Left lung (tissue), 10 donors: ENCODE data around the gene EPHA2. TPM values are rescaled to one million over a fixed set of nuclear protein-coding genes. Genes with fewer than 3 reads are reported as not detected.

Experiments
- ATAC-seq: fragments of 200-7000 bp; cut with Tn5 transposase; one replicate; pipeline ENCODE4 v1.9.1; 2020; ENCODE audit warnings: moderate library complexity
- DNase-seq, 4 donors: peaks; one replicate each; pipeline ENCODE4 v3.0.0-alpha.2; 2013 to 2020
- H3K27ac ChIP-seq, 2 donors: fragments of 200-600 bp; sonication (generic) in 1 of 2; one replicate each; pipeline versions ENCODE4 v1.5.0 to v1.8.0; 2020 to 2021
- H3K27me3 ChIP-seq, 2 donors: fragments of 200-600 bp; sonication (generic) in 1 of 2; one replicate each; pipeline versions ENCODE4 v1.5.0 to v1.8.0; 2020 to 2021
- H3K36me3 ChIP-seq, 2 donors: fragments of 200-600 bp; sonication (generic) in 1 of 2; one replicate each; pipeline versions ENCODE4 v1.5.0 to v1.8.0; 2020 to 2021
- H3K4me1 ChIP-seq, 2 donors: fragments of 200-600 bp; one replicate each; pipeline ENCODE4 v1.8.0; 2021
- H3K4me3 ChIP-seq, 2 donors: fragments of 200-600 bp; sonication (generic) in 1 of 2; one replicate each; pipeline versions ENCODE4 v1.5.0 to v1.8.0; 2020 to 2021; ENCODE audit warnings: mild to moderate bottlenecking in 1 of 2
- H3K9me3 ChIP-seq, 2 donors: fragments of 200-600 bp; sonication (generic) in 1 of 2; one replicate each; pipeline versions ENCODE4 v1.5.0 to v1.8.0; 2020 to 2021
- intact Hi-C, 2 donors: fragments of 100-400 bp; cut with DNase I; formaldehyde crosslinking; loops; one replicate each; pipeline versions ENCODE4 v1.11.2 to v1.14.2; 2022
- polyA plus RNA-seq, 6 donors: library from polyadenylated mRNA; unstranded; fragments of 120-200 nt; gene quantifications; one replicate each; pipeline ENCODE4 v1.2.1, GENCODE V29; 2013; ENCODE audit not compliant: insufficient read length in 6 of 6
- total RNA-seq, 2 donors: library from RNA; stranded (reverse); fragmentation: NEBNext Ultra II Directional; extraction: Animal tissue kit (Norgen Biotek cat#: 25700); gene quantifications; one replicate each; pipeline ENCODE4 v1.2.1, GENCODE V29; 2021
- TF ChIP-seq, protein P1 (sequence below), 2 donors: fragments of 200-600 bp; sonication (generic) in 1 of 2; IDR thresholded peaks; one replicate each; pipeline versions ENCODE4 v1.5.0 to v1.8.0; 2021; ENCODE audit warnings: antibody characterized with exemption in 2 of 2
- donor health status: DM: no; HTN: yes; CAD: no.
- donor health status: DM: no; HTN: no; CAD: no.

Gene EPHA2
- total and polyA plus RNA-seq, 8 donors, result 12.6 to 62.6 (median 33.9) TPM

DNA sequence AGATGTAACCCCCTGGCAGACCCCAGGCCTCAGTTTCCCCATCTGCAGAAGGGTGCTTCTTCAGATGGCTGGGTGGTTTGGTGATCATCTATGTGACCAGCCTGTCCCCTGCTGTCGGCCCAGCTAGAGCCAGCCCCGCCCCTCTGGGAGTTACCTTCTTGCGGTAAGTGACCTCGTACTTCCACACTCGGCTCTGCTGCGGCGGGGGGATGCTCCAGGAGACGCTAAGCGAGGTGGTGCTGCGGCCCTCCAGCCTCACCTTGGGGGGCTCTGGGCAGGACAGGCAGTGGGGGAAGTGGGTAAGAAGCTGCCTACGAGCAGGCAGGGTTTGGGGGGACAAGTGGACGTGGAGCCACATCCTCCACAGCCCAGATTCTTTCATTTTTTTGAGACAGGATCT lies 20.4 kb downstream of the EPHA2 start:
- TF ChIP-seq, protein P1, sequence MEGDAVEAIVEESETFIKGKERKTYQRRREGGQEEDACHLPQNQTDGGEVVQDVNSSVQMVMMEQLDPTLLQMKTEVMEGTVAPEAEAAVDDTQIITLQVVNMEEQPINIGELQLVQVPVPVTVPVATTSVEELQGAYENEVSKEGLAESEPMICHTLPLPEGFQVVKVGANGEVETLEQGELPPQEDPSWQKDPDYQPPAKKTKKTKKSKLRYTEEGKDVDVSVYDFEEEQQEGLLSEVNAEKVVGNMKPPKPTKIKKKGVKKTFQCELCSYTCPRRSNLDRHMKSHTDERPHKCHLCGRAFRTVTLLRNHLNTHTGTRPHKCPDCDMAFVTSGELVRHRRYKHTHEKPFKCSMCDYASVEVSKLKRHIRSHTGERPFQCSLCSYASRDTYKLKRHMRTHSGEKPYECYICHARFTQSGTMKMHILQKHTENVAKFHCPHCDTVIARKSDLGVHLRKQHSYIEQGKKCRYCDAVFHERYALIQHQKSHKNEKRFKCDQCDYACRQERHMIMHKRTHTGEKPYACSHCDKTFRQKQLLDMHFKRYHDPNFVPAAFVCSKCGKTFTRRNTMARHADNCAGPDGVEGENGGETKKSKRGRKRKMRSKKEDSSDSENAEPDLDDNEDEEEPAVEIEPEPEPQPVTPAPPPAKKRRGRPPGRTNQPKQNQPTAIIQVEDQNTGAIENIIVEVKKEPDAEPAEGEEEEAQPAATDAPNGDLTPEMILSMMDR (IDR thresholded peaks at IDR 0.05), result no peak
- H3K27ac ChIP-seq, result no peak overlapping the region
- peaks cover 14 to 22% of the 10 kb centered on the region in 2 donors for H3K4me1 ChIP-seq
- no peaks in the 10 kb centered on the region for H3K27me3 ChIP-seq
- no peak overlapping the region for H3K4me3 ChIP-seq
- DNase-seq, result no peak
- intact Hi-C loops, result no loop called here
- peaks cover 0 to 67% of the 10 kb centered on the region in 2 donors for H3K36me3 ChIP-seq
- H3K9me3 ChIP-seq, result no peaks in the 10 kb centered on the region
- no peak for ATAC-seq

DNA sequence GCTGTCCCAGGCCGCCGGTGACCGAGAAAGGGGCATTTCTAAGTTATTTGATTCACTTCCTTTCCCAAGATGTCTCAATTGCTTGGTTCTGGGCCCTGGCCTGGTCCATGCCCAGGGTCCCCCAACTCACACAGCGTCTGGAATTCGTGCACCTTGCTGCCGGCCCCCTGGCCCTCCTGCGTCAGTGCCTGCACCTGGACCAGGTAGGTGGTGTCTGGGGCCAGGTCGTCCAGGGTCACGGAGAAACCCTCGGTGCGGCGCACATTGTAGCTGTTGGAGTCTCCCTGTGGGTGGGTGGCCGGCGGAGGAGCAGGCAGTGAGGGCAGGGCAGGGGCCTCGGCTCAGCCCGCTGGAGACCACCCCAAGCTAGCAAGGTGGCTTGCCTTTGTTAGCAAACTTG lies 21.0 kb downstream of the EPHA2 start:
- no peaks in the 10 kb centered on the region for H3K27me3 ChIP-seq
- DNase-seq, result no peak
- ATAC-seq, result no peak
- no peak overlapping the region for H3K27ac ChIP-seq
- TF ChIP-seq, protein P1 (IDR thresholded peaks at IDR 0.05), result no peak
- H3K4me1 ChIP-seq, result peaks cover 8 to 16% of the 10 kb centered on the region in 2 donors
- intact Hi-C loops, result no loop called here
- no peaks in the 10 kb centered on the region for H3K9me3 ChIP-seq
- peaks cover 0 to 73% of the 10 kb centered on the region in 2 donors for H3K36me3 ChIP-seq
- no peak overlapping the region for H3K4me3 ChIP-seq

DNA sequence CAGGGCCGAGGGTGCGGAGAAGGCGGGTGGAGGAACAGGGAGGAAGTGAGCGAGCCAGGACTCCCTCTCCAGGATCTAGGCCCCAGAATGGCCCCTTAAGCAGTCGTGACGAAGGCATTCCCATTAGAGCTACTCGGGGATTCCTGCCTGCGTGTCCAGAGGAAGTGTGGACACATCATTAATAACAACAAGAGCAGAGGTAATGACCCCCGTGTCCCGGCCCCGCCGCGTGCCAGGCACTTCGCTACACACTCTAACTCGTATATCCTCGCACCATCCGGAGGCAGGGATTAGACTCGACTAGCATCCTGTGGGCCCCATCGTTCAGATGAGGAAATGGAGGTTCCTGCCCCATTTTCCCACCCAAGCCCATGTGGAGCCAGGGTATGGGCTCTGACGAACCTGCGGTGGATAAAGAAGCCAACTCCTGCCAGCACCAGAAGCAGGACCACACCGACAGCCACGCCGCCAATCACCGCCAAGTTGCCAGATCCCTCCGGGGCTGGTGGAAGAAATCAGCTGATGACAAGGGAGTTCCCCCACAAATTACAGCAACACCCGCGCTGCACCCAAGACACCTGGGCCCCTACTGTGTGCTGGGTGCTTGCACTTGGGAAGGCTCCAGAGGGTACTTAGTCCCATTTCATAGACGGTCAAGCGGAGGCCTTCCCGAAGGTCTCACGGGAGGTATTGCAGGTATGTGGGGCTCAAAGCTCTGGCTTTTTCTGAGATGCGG lies 21.6 kb downstream of the EPHA2 start:
- TF ChIP-seq, protein P1 (IDR thresholded peaks at IDR 0.05), result no peak
- Histone ChIP-seq H3K4me3 (no peak overlapping the region), H3K4me1 (peaks cover 2 to 9% of the 10 kb centered on the region in 2 donors), H3K36me3 (peaks cover 0 to 79% of the 10 kb centered on the region in 2 donors), H3K27ac (no peak overlapping the region), H3K27me3 (no peaks in the 10 kb centered on the region), H3K9me3 (no peaks in the 10 kb centered on the region)
- DNase-seq, result no peak
- intact Hi-C loops, result no loop called here
- ATAC-seq, result no peak

- DNase-seq (no peak), ATAC-seq (no peak)
- Histone ChIP-seq H3K9me3 (no peaks in the 10 kb centered on the region), H3K27me3 (no peaks in the 10 kb centered on the region), H3K4me1 (no peaks in the 10 kb centered on the region), H3K4me3 (no peak overlapping the region), H3K36me3 (peaks cover 0 to 89% of the 10 kb centered on the region in 2 donors), H3K27ac (no peak overlapping the region)
- TF ChIP-seq, protein P1 (IDR thresholded peaks at IDR 0.05), result no peak
- intact Hi-C loops, result no loop called here
Observed at GRCh38 chr1:16133007-16133961, 22.6 kb downstream of the EPHA2 start.

DNA sequence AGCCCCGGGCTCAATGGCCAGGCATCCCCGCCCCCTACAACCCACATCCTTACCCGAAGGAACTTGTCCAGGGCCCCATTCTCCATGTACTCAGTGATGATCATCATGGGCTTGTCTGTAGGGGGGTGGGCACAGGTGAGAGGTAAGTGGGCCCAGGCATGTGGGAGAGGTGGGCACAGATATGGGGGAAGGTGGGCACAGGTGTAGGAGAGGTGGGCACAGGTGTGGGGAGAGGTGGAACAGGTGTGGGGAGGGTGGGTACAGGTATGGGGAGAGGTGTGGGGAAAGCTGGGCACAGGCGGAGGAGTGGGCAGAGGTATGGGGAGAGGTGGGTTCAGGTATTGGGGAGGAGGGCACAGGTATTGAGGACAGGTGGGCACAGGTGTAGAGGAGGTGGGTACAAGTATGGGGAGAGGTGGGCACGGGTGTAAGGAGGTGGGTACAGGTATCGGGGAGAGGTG lies 23.5 kb downstream of the EPHA2 start:
- no peaks in the 10 kb centered on the region for H3K4me1 ChIP-seq
- H3K4me3 ChIP-seq, result no peak overlapping the region
- H3K36me3 ChIP-seq, result peaks cover 0 to 89% of the 10 kb centered on the region in 2 donors
- H3K27ac ChIP-seq, result no peak overlapping the region
- TF ChIP-seq, protein P1 (IDR thresholded peaks at IDR 0.05), result no peak
- intact Hi-C loops, result no loop called here
- no peaks in the 10 kb centered on the region for H3K9me3 ChIP-seq
- no peak for ATAC-seq
- H3K27me3 ChIP-seq, result no peaks in the 10 kb centered on the region
- no peak for DNase-seq
